ENCODE measurements around the gene SPAG16. TPM values are rescaled to one million over a fixed set of nuclear protein-coding genes. Genes with fewer than 3 reads are reported as not detected.

SPAG16 gene
- total and polyA plus RNA-seq, 2 of the 13 experiments (the other 11 are each of a cell fraction or from before 2014, with no cell fraction given) = 9.6 to 26.5 TPM

- TF ChIP-seq, protein P1, sequence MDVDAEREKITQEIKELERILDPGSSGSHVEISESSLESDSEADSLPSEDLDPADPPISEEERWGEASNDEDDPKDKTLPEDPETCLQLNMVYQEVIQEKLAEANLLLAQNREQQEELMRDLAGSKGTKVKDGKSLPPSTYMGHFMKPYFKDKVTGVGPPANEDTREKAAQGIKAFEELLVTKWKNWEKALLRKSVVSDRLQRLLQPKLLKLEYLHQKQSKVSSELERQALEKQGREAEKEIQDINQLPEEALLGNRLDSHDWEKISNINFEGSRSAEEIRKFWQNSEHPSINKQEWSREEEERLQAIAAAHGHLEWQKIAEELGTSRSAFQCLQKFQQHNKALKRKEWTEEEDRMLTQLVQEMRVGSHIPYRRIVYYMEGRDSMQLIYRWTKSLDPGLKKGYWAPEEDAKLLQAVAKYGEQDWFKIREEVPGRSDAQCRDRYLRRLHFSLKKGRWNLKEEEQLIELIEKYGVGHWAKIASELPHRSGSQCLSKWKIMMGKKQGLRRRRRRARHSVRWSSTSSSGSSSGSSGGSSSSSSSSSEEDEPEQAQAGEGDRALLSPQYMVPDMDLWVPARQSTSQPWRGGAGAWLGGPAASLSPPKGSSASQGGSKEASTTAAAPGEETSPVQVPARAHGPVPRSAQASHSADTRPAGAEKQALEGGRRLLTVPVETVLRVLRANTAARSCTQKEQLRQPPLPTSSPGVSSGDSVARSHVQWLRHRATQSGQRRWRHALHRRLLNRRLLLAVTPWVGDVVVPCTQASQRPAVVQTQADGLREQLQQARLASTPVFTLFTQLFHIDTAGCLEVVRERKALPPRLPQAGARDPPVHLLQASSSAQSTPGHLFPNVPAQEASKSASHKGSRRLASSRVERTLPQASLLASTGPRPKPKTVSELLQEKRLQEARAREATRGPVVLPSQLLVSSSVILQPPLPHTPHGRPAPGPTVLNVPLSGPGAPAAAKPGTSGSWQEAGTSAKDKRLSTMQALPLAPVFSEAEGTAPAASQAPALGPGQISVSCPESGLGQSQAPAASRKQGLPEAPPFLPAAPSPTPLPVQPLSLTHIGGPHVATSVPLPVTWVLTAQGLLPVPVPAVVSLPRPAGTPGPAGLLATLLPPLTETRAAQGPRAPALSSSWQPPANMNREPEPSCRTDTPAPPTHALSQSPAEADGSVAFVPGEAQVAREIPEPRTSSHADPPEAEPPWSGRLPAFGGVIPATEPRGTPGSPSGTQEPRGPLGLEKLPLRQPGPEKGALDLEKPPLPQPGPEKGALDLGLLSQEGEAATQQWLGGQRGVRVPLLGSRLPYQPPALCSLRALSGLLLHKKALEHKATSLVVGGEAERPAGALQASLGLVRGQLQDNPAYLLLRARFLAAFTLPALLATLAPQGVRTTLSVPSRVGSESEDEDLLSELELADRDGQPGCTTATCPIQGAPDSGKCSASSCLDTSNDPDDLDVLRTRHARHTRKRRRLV (CRISPR knock-in tag; IDR thresholded peaks at IDR 0.05) = peak; percentile 82; the same call in 1 of the 2 replicates
- TF ChIP-seq ZNF616 (CRISPR knock-in tag; IDR thresholded peaks at IDR 0.05; ENCODE audit: low read depth) = peak; percentile 75; the same call in 1 of the 2 replicates
- TF ChIP-seq NR0B2 (CRISPR knock-in tag; IDR thresholded peaks at IDR 0.05) = peak; percentile 92
- peak; percentile 83 for TF ChIP-seq POLR2G (IDR thresholded peaks at IDR 0.05; ENCODE audit: low read depth, low read length)
- TF ChIP-seq RELA (CRISPR knock-in tag; IDR thresholded peaks at IDR 0.05) = peak; percentile 91; the same call in 1 of the 2 replicates
- no peak; the same call in 1 of the 2 replicates for TF ChIP-seq SNAPC5 (CRISPR knock-in tag; IDR thresholded peaks at IDR 0.05; ENCODE audit: borderline replicate concordance)
- TF ChIP-seq ZMAT5 (CRISPR knock-in tag; IDR thresholded peaks at IDR 0.05; ENCODE audit: borderline replicate concordance, low read depth) = no peak
- TF ChIP-seq, protein P2, sequence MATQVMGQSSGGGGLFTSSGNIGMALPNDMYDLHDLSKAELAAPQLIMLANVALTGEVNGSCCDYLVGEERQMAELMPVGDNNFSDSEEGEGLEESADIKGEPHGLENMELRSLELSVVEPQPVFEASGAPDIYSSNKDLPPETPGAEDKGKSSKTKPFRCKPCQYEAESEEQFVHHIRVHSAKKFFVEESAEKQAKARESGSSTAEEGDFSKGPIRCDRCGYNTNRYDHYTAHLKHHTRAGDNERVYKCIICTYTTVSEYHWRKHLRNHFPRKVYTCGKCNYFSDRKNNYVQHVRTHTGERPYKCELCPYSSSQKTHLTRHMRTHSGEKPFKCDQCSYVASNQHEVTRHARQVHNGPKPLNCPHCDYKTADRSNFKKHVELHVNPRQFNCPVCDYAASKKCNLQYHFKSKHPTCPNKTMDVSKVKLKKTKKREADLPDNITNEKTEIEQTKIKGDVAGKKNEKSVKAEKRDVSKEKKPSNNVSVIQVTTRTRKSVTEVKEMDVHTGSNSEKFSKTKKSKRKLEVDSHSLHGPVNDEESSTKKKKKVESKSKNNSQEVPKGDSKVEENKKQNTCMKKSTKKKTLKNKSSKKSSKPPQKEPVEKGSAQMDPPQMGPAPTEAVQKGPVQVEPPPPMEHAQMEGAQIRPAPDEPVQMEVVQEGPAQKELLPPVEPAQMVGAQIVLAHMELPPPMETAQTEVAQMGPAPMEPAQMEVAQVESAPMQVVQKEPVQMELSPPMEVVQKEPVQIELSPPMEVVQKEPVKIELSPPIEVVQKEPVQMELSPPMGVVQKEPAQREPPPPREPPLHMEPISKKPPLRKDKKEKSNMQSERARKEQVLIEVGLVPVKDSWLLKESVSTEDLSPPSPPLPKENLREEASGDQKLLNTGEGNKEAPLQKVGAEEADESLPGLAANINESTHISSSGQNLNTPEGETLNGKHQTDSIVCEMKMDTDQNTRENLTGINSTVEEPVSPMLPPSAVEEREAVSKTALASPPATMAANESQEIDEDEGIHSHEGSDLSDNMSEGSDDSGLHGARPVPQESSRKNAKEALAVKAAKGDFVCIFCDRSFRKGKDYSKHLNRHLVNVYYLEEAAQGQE (IDR thresholded peaks at IDR 0.05; ENCODE audit: borderline replicate concordance in 1 of 2, low read depth in 1 of 2, low read length in 2 of 2) = no peak; a peak in 1 of 4 replicates
- TF ChIP-seq ZNF24 (IDR thresholded peaks at IDR 0.05) = no peak
- no peak for TF ChIP-seq ZFAT (CRISPR knock-in tag; conservative IDR thresholded peaks at IDR 0.05)
- TF ChIP-seq U2AF2 (IDR thresholded peaks at IDR 0.05; ENCODE audit: low read depth, low read length) = peak; percentile 33; the same call in 1 of the 2 replicates
- no peak; the same call in 1 of the 2 replicates for TF ChIP-seq STAT5B (CRISPR knock-in tag; IDR thresholded peaks at IDR 0.05)
- TF ChIP-seq POLR2AphosphoS2 (IDR thresholded peaks at IDR 0.05; ENCODE audit: low read depth, low read length) = no peak
- TF ChIP-seq ZNF589 (CRISPR knock-in tag; conservative IDR thresholded peaks at IDR 0.05) = no peak
- peak; percentile 92 for TF ChIP-seq ZNF143 (CRISPR knock-in tag; IDR thresholded peaks at IDR 0.05)
- no peak for TF ChIP-seq ZNF850 (CRISPR knock-in tag; conservative IDR thresholded peaks at IDR 0.05)
- peak; percentile 94 for TF ChIP-seq ZNF782 (CRISPR knock-in tag; IDR thresholded peaks at IDR 0.05; ENCODE audit: borderline replicate concordance)
- TF ChIP-seq SP2 (CRISPR knock-in tag; IDR thresholded peaks at IDR 0.05) = no peak
Observed at GRCh38 chr2:213284105-213285090, at the start of gene SPAG16 (continued).
